Smooth muscle cell (in vitro differentiated cells): ENCODE measurements around the gene CLMP. TPM values are rescaled to one million over a fixed set of nuclear protein-coding genes. Genes with fewer than 3 reads are reported as not detected.

Experiments used
- DNase-seq: peaks from one replicate; lab custom pipeline; 2025; ENCODE audit not compliant: unreplicated experiment; lab: John Stamatoyannopoulos, UW
- H2AFZ ChIP-seq: fragments of 200-600 bp; sonication (generic); 2 replicates; pipeline ENCODE4 v1.6.0; 2016; ENCODE audit warnings: antibody characterized with exemption, low read depth, mild to moderate bottlenecking
- H3F3A ChIP-seq: fragments of 200-600 bp; sonication (generic); 2 replicates; pipeline ENCODE4 v1.6.0; 2017; ENCODE audit warnings: antibody characterized with exemption, low read depth
- H3K27ac ChIP-seq: fragments of 200-600 bp; sonication (generic); 2 replicates; pipeline ENCODE4 v1.5.1; 2016; ENCODE audit warnings: low read depth, mild to moderate bottlenecking
- H3K27me3 ChIP-seq: fragments of 200-600 bp; sonication (generic); 2 replicates; pipeline ENCODE4 v1.6.1; 2016; ENCODE audit warnings: low read depth, mild to moderate bottlenecking
- H3K36me3 ChIP-seq: fragments of 200-600 bp; sonication (generic); 2 replicates; pipeline ENCODE4 v1.5.1; 2016; ENCODE audit warnings: low read depth
- H3K4me1 ChIP-seq: fragments of 200-600 bp; sonication (generic); 2 replicates; pipeline ENCODE4 v1.5.1; 2016; ENCODE audit warnings: low read depth
- H3K4me2 ChIP-seq: fragments of 200-600 bp; sonication (generic); 2 replicates; pipeline ENCODE4 v1.6.0; 2016; ENCODE audit warnings: mild to moderate bottlenecking
- H3K4me3 ChIP-seq: fragments of 200-600 bp; sonication (generic); 2 replicates; pipeline ENCODE4 v1.5.1; 2016; ENCODE audit warnings: mild to moderate bottlenecking
- H3K79me2 ChIP-seq: fragments of 200-600 bp; sonication (generic); 2 replicates; pipeline ENCODE4 v1.6.0; 2016; ENCODE audit warnings: low read depth, mild to moderate bottlenecking
- H3K9ac ChIP-seq: fragments of 200-600 bp; sonication (generic); 2 replicates; pipeline ENCODE4 v1.6.0; 2016; ENCODE audit warnings: low read depth
- H3K9me3 ChIP-seq: fragments of 200-600 bp; sonication (generic); replicated peaks from 2 replicates; pipeline ENCODE4 v1.5.1; 2016; ENCODE audit warnings: low read depth
- H4K20me1 ChIP-seq: fragments of 200-600 bp; sonication (generic); 2 replicates; pipeline ENCODE4 v1.6.0; 2016; ENCODE audit warnings: low read depth
- WGBS: methylation state at CpG from one replicate; pipeline ENCODE4 v1.1.7; 2016; ENCODE audit warnings: low lambda C conversion rate; 5-methylcytosine and 5-hydroxymethylcytosine counted together
- polyA plus RNA-seq: library from polyadenylated mRNA; unstranded; fragments of >200 nt; fragmentation: Nextera tagmentation; extraction: Ambion mirVana; gene quantifications from 2 replicates; pipeline ENCODE4 v1.2.1, GENCODE V29; 2016
- total RNA-seq: library from RNA; depleted of rRNA; stranded (reverse); fragments of >200 nt; gene quantifications from 2 replicates; pipeline ENCODE4 v1.2.3, GENCODE V29; 2014
- TF ChIP-seq, protein P1 (sequence below): fragments of 200-600 bp; sonication (generic); IDR thresholded peaks from 2 replicates; pipeline ENCODE4 v1.5.1; 2017; ENCODE audit warnings: borderline replicate concordance, mild to moderate bottlenecking, antibody characterized with exemption; ENCODE audit not compliant: insufficient read depth, poor library complexity, severe bottlenecking

CLMP gene
- total and polyA plus RNA-seq, 2 experiments from 2014 or later = 74.0 to 176 TPM

DNA sequence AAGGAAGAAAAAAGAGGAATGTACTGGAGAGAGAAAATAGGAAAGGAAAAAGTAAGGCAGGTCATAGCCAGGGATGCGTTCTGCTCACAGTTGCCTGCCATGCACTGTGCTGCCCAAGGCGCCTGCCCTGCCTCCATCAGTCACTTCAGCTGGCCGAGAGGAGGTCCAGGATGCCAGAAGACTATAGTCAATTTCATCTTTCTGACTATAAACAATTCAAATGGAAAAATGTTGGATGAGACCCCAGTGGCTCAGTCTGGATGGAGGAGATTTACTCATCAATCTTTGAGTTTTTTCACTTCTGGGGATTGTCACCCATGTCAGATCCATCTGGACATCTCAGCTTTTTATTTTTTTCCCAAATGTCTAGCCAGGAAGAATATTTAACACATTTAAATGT, 36.7 kb upstream of the CLMP start:
- WGBS = 76% methylated on average over 3 of the region's 3 CpGs
- H3K27ac ChIP-seq = peak overlapping the region; percentile 27
- H3K4me1 ChIP-seq = peaks cover 10% of the 10 kb centered on the region
- H3K4me2 ChIP-seq = peak overlapping the region; percentile 62
- no peak overlapping the region for H3K9ac ChIP-seq
- TF ChIP-seq, protein P1, sequence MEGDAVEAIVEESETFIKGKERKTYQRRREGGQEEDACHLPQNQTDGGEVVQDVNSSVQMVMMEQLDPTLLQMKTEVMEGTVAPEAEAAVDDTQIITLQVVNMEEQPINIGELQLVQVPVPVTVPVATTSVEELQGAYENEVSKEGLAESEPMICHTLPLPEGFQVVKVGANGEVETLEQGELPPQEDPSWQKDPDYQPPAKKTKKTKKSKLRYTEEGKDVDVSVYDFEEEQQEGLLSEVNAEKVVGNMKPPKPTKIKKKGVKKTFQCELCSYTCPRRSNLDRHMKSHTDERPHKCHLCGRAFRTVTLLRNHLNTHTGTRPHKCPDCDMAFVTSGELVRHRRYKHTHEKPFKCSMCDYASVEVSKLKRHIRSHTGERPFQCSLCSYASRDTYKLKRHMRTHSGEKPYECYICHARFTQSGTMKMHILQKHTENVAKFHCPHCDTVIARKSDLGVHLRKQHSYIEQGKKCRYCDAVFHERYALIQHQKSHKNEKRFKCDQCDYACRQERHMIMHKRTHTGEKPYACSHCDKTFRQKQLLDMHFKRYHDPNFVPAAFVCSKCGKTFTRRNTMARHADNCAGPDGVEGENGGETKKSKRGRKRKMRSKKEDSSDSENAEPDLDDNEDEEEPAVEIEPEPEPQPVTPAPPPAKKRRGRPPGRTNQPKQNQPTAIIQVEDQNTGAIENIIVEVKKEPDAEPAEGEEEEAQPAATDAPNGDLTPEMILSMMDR = no peak
- no peak for DNase-seq
- no peaks in the 10 kb centered on the region for H3K27me3 ChIP-seq
- H3F3A ChIP-seq = peaks cover 6% of the 10 kb centered on the region
- H3K9me3 ChIP-seq = no peaks in the 10 kb centered on the region
- no peak overlapping the region for H2AFZ ChIP-seq
- no peaks in the 10 kb centered on the region for H4K20me1 ChIP-seq
- H3K36me3 ChIP-seq = no peaks in the 10 kb centered on the region
- no peaks in the 10 kb centered on the region for H3K79me2 ChIP-seq
- H3K4me3 ChIP-seq = no peak overlapping the region

DNA sequence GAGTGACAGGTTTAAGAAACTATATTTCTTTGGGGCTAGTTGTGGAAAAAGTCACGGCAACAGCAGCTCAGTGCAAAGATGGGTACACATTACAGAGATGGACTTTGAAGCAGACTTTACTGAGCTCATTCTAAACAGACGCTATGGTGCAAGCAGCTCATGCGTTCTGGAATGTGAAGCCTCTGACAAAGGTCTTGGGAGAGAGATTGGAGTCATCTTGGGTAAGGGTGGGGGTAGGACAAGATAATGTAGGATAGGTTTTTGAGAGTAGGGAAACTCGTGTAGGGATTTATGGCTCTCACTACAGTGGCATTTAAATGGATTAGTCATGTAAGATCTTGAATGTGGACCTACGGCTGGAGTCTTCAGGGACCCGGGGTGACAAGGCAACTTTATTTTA, 36.2 kb upstream of the CLMP start:
- WGBS = 7% methylated on average over 6 of the region's 6 CpGs
- H3K4me3 ChIP-seq = no peak overlapping the region
- no peaks in the 10 kb centered on the region for H3K9me3 ChIP-seq
- no peaks in the 10 kb centered on the region for H3K79me2 ChIP-seq
- peak overlapping the region; percentile 27 for H3K27ac ChIP-seq
- H3K4me1 ChIP-seq = peaks cover 10% of the 10 kb centered on the region
- TF ChIP-seq, protein P1 = no peak
- H3K9ac ChIP-seq = no peak overlapping the region
- H2AFZ ChIP-seq = no peak overlapping the region
- DNase-seq = no peak
- peak overlapping the region; percentile 62 for H3K4me2 ChIP-seq
- H3K27me3 ChIP-seq = no peaks in the 10 kb centered on the region
- H4K20me1 ChIP-seq = no peaks in the 10 kb centered on the region
- H3F3A ChIP-seq = peaks cover 6% of the 10 kb centered on the region
- no peaks in the 10 kb centered on the region for H3K36me3 ChIP-seq

DNA sequence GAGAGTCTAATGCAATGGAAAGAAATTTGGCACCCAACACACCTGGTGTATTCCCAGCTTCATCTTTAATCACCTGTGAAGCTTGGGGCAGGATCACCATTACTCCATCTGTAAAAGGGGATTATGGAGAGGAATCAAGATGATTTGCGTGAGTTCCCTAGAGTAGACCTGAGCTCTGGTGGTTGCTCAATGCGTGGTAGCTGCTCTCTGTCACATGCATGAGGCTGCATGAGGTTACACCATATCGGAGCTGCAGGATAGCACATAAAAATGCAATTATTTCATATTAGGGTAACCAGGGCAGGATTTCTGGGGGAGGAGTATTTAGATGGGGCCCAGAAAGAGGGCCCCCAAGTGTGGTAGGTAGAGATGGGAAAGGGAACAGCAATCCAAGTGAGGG, 35.3 kb upstream of the CLMP start:
- no peak overlapping the region for H3K27ac ChIP-seq
- WGBS = 91% methylated on average over 3 of the region's 3 CpGs

More for the DNA sequence above, 35.3 kb upstream of the CLMP start:
- Histone ChIP-seq H3K79me2 (no peaks in the 10 kb centered on the region), H4K20me1 (no peaks in the 10 kb centered on the region), H3F3A (peaks cover 6% of the 10 kb centered on the region), H2AFZ (no peak overlapping the region), H3K27me3 (no peaks in the 10 kb centered on the region), H3K4me1 (peaks cover 10% of the 10 kb centered on the region), H3K9ac (no peak overlapping the region), H3K4me3 (no peak overlapping the region), H3K4me2 (no peak overlapping the region), H3K36me3 (no peaks in the 10 kb centered on the region), H3K9me3 (no peaks in the 10 kb centered on the region)
- DNase-seq = no peak
- TF ChIP-seq, protein P1 = no peak
